ENCODE data around the gene EXOC6. TPM values are rescaled to one million over a fixed set of nuclear protein-coding genes. Genes with fewer than 3 reads are reported as not detected.

Gene EXOC6
- total RNA-seq, 6 experiments from 2014 or later, result 5.5 to 15.6 (median 9.9) TPM

GRCh38 chr10:92857904-92858514, 9.7 kb downstream of the EXOC6 start:
- ATAC-seq (no peak), DNase-seq (no peak)
- H3K4me3 ChIP-seq, result no peak overlapping the region
- TF ChIP-seq, protein P1, sequence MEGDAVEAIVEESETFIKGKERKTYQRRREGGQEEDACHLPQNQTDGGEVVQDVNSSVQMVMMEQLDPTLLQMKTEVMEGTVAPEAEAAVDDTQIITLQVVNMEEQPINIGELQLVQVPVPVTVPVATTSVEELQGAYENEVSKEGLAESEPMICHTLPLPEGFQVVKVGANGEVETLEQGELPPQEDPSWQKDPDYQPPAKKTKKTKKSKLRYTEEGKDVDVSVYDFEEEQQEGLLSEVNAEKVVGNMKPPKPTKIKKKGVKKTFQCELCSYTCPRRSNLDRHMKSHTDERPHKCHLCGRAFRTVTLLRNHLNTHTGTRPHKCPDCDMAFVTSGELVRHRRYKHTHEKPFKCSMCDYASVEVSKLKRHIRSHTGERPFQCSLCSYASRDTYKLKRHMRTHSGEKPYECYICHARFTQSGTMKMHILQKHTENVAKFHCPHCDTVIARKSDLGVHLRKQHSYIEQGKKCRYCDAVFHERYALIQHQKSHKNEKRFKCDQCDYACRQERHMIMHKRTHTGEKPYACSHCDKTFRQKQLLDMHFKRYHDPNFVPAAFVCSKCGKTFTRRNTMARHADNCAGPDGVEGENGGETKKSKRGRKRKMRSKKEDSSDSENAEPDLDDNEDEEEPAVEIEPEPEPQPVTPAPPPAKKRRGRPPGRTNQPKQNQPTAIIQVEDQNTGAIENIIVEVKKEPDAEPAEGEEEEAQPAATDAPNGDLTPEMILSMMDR (IDR thresholded peaks at IDR 0.05), result no peak
- TF ChIP-seq POLR2A (IDR thresholded peaks at IDR 0.05), result no peak
- WGBS (ENCODE audit: insufficient coverage, low coverage, low lambda C conversion rate, missing lambda C conversion rate), result 91% methylated on average over 3 of the region's 4 CpGs
- no peaks in the 10 kb centered on the region for H3K36me3 ChIP-seq
- H3K27ac ChIP-seq, result no peak overlapping the region
- intact Hi-C loops (cut with DNase I), result no loop called here
- no peaks in the 10 kb centered on the region for H3K4me1 ChIP-seq
- H3K9me3 ChIP-seq, result peaks cover 0 to 11% (median 2%) of the 10 kb centered on the region in 4 donors
- H3K27me3 ChIP-seq, result no peaks in the 10 kb centered on the region

- no peak for ATAC-seq
- no peaks in the 10 kb centered on the region for H3K9me3 ChIP-seq
- no peaks in the 10 kb centered on the region for H3K4me1 ChIP-seq
- TF ChIP-seq, protein P1 (IDR thresholded peaks at IDR 0.05), result no peak
- TF ChIP-seq POLR2A (IDR thresholded peaks at IDR 0.05), result no peak
- no peaks in the 10 kb centered on the region for H3K27me3 ChIP-seq
- H3K4me3 ChIP-seq, result no peak overlapping the region
- no peak for DNase-seq
- intact Hi-C loops (cut with DNase I), result no loop called here
- H3K27ac ChIP-seq, result no peak overlapping the region
- WGBS (ENCODE audit: insufficient coverage, low coverage, low lambda C conversion rate, missing lambda C conversion rate), result 87% methylated on average over 3 of the region's 3 CpGs
- no peaks in the 10 kb centered on the region for H3K36me3 ChIP-seq
These were observed 18.9 kb downstream of the EXOC6 start for GRCh38 chr10:92867235-92867634.

GRCh38 chr10:92868036-92868435, 19.7 kb downstream of the EXOC6 start:
- WGBS (ENCODE audit: insufficient coverage, low coverage, low lambda C conversion rate, missing lambda C conversion rate), result 58% methylated on average over 3 of the region's 3 CpGs
- no peak for ATAC-seq
- intact Hi-C loops (cut with DNase I), result no loop called here
- no peak for DNase-seq
- H3K36me3 ChIP-seq, result no peaks in the 10 kb centered on the region
- H3K27me3 ChIP-seq, result no peaks in the 10 kb centered on the region
- no peaks in the 10 kb centered on the region for H3K4me1 ChIP-seq
- H3K27ac ChIP-seq, result no peak overlapping the region
- H3K4me3 ChIP-seq, result no peak overlapping the region
- H3K9me3 ChIP-seq, result no peaks in the 10 kb centered on the region
- TF ChIP-seq POLR2A (IDR thresholded peaks at IDR 0.05), result no peak
- TF ChIP-seq, protein P1 (IDR thresholded peaks at IDR 0.05), result no peak

DNA sequence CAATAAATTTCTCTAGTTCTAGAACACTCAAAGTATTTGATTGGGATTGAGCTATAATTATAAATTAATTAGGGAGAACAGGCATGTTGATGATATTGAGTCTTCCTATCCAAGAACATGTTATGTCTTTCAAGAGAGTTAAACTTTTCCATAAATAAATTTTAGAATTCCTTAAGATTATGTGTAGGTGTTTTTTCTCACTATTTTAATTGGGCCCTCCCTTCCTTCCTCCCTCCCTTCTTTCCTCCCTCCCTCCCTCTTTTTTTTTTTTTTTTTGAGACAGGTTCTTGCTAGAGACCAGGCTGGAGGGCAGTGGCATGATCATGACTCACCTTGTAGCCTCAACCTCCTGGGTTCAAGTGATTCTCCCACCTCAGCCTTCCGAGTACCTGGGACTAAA, 20.2 kb downstream of the EXOC6 start:
- no peak for DNase-seq
- Histone ChIP-seq H3K27ac (no peak overlapping the region), H3K27me3 (no peaks in the 10 kb centered on the region), H3K36me3 (no peaks in the 10 kb centered on the region), H3K9me3 (no peaks in the 10 kb centered on the region), H3K4me3 (no peak overlapping the region), H3K4me1 (no peaks in the 10 kb centered on the region)
- TF ChIP-seq, protein P1 (IDR thresholded peaks at IDR 0.05), result no peak
- no peak for TF ChIP-seq POLR2A (IDR thresholded peaks at IDR 0.05)
- no peak for ATAC-seq
- intact Hi-C loops (cut with DNase I), result no loop called here
- WGBS (ENCODE audit: insufficient coverage, low coverage, low lambda C conversion rate, missing lambda C conversion rate), result 100% methylated on average over 1 of the region's 1 CpG
